ENCODE data around the gene NPIPB8. TPM values are rescaled to one million over a fixed set of nuclear protein-coding genes. Genes with fewer than 3 reads are reported as not detected.
"Not testable (repeated sequence)": the region's sequence is repeated elsewhere in the genome, so short reads cannot be mapped to it uniquely, and the experiment has no call there.

The NPIPB8 gene
- total RNA-seq, 4 donors from 2014 or later: 0.27 to 0.32 TPM; not detected in 2

- H3K4me3 ChIP-seq; intact Hi-C loops (cut with DNase I; ENCODE audit: low total_unique reads); H3K27ac ChIP-seq; H3K4me1 ChIP-seq; in situ Hi-C loops (cut with MboI; ENCODE audit: low pct_ligation_motif_present in 1 of 4, low pct_unique_long_range_greater_than_20kb in 1 of 4, low sequenced_read_pairs in 3 of 4); H3K36me3 ChIP-seq; H3K9me3 ChIP-seq; DNase-seq; H3K27me3 ChIP-seq: not testable (repeated sequence)
- WGBS, 2 donors (ENCODE audit: low coverage in 1 of 2): no CpG with 5 or more reads among the region's 7 CpGs
Measured at GRCh38 chr16:28667480-28667879, 29.6 kb downstream of the NPIPB8 start.

GRCh38 chr16:28668199-28668598, 30.3 kb downstream of the NPIPB8 start:
- H3K4me3 ChIP-seq; H3K4me1 ChIP-seq; DNase-seq; in situ Hi-C loops (cut with MboI; ENCODE audit: low pct_ligation_motif_present in 1 of 4, low pct_unique_long_range_greater_than_20kb in 1 of 4, low sequenced_read_pairs in 3 of 4); H3K27ac ChIP-seq; H3K36me3 ChIP-seq; intact Hi-C loops (cut with DNase I; ENCODE audit: low total_unique reads); H3K9me3 ChIP-seq; H3K27me3 ChIP-seq: not testable (repeated sequence)
- no CpG with 5 or more reads among the region's 4 CpGs for WGBS, 2 donors (ENCODE audit: low coverage in 1 of 2)

DNA sequence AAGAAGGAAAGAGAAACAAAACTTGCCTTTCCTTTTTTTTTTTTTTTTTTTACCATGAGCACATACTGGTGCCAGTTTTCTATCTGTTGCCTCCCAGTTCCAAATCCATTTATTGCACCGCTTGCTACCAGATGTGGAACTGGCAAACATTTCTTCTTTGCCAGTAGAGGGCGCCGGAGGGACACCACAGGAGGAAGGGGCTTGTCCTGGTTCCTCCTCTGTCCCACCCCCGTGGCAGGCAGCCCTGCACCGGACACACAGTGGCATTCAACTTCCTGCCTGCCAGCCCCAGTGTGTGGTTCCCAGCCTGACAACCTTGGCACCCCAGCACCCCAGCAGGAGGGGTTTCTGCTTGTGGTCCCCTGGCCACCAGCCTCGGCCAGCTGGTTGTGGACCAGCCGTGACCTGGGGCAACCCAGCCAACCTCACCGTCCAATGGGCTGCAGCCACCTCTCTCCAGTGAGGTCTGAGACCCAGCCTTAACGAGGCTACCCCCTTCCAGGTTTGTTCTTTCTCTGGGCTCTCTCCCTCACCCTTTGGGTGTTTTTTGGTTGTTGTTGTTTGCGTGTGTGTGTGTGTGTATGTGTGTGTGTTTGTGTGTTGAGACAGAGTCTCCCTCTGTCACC, 50.6 kb downstream of the NPIPB8 start:
- DNase-seq; H3K27ac ChIP-seq; H3K4me1 ChIP-seq; in situ Hi-C loops (cut with MboI; ENCODE audit: low pct_ligation_motif_present in 1 of 4, low pct_unique_long_range_greater_than_20kb in 1 of 4, low sequenced_read_pairs in 3 of 4); H3K4me3 ChIP-seq; H3K27me3 ChIP-seq; H3K9me3 ChIP-seq; intact Hi-C loops (cut with DNase I; ENCODE audit: low total_unique reads); H3K36me3 ChIP-seq: not testable (repeated sequence)
- no CpG with 5 or more reads among the region's 10 CpGs for WGBS, 2 donors (ENCODE audit: low coverage in 1 of 2)

GRCh38 chr16:28689425-28689824, 51.6 kb downstream of the NPIPB8 start:
- H3K27me3 ChIP-seq; in situ Hi-C loops (cut with MboI; ENCODE audit: low pct_ligation_motif_present in 1 of 4, low pct_unique_long_range_greater_than_20kb in 1 of 4, low sequenced_read_pairs in 3 of 4); H3K9me3 ChIP-seq; H3K36me3 ChIP-seq; DNase-seq; H3K4me3 ChIP-seq; H3K4me1 ChIP-seq; H3K27ac ChIP-seq; intact Hi-C loops (cut with DNase I; ENCODE audit: low total_unique reads): not testable (repeated sequence)
- no CpG with 5 or more reads among the region's 13 CpGs for WGBS, 2 donors (ENCODE audit: low coverage in 1 of 2)

DNA sequence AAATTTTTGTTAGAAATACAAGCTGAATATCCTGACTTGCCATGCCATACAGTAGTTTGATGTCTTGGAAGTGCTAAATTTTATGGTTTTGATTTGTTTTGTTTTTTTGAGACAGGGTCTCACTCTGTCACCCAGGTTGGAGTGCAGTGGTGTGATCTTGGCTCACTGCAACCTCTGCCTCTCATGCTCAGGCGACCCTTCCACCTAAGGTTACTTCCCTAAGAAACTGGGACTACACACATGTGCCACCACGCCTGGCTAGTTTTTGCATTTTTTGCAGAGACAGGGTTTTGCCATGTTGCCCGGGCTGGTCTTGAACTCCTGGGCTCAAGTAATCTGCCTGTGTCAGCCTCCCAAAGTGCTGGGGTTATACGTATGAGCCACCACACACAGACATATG, 53.9 kb downstream of the NPIPB8 start:
- in situ Hi-C loops (cut with MboI; ENCODE audit: low pct_ligation_motif_present in 1 of 4, low pct_unique_long_range_greater_than_20kb in 1 of 4, low sequenced_read_pairs in 3 of 4); H3K36me3 ChIP-seq; H3K4me3 ChIP-seq; H3K27me3 ChIP-seq; H3K4me1 ChIP-seq; intact Hi-C loops (cut with DNase I; ENCODE audit: low total_unique reads); H3K9me3 ChIP-seq; H3K27ac ChIP-seq; DNase-seq: not testable (repeated sequence)
- WGBS, 2 donors (ENCODE audit: low coverage in 1 of 2): 71% methylated on average over 2 of the region's 4 CpGs; no CpG with 5 or more reads in 1 of the 2 donors

- H3K27me3 ChIP-seq; DNase-seq; H3K9me3 ChIP-seq; H3K4me1 ChIP-seq; intact Hi-C loops (cut with DNase I; ENCODE audit: low total_unique reads); H3K36me3 ChIP-seq; H3K27ac ChIP-seq; in situ Hi-C loops (cut with MboI; ENCODE audit: low pct_ligation_motif_present in 1 of 4, low pct_unique_long_range_greater_than_20kb in 1 of 4, low sequenced_read_pairs in 3 of 4); H3K4me3 ChIP-seq: not testable (repeated sequence)
- WGBS, 2 donors (ENCODE audit: low coverage in 1 of 2): no CpG with 5 or more reads among the region's 11 CpGs
Measured at GRCh38 chr16:28693257-28693950, 55.5 kb downstream of the NPIPB8 start.

DNA sequence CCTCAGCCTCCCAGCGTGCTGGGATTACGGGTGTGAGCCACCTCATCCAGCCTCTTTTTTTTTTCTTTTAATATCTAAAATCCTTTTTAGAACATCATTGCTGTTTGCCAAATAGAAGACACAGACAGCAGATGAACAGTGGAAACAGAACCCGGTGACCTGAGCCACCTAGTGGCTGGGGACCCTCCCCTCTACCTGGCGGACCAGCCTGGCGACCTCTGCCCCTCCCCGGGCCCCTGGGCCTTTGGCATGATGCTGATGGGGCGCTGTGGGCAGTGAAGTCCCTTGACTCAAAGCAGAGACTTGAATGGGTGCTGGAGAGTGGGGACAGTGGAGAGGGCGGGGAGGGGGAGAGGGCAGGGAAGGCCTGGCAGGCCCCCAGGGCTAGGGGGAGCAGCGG, 61.9 kb downstream of the NPIPB8 start:
- DNase-seq; H3K27ac ChIP-seq; H3K36me3 ChIP-seq; in situ Hi-C loops (cut with MboI; ENCODE audit: low pct_ligation_motif_present in 1 of 4, low pct_unique_long_range_greater_than_20kb in 1 of 4, low sequenced_read_pairs in 3 of 4); H3K4me1 ChIP-seq; intact Hi-C loops (cut with DNase I; ENCODE audit: low total_unique reads); H3K27me3 ChIP-seq; H3K9me3 ChIP-seq; H3K4me3 ChIP-seq: not testable (repeated sequence)
- WGBS, 2 donors (ENCODE audit: low coverage in 1 of 2): 69% methylated on average over 2 of the region's 9 CpGs; no CpG with 5 or more reads in 1 of the 2 donors

GRCh38 chr16:28700349-28700748, 62.5 kb downstream of the NPIPB8 start:
- WGBS, 2 donors (ENCODE audit: low coverage in 1 of 2): 87% methylated on average over 9 of the region's 19 CpGs; no CpG with 5 or more reads in 1 of the 2 donors
- H3K36me3 ChIP-seq; intact Hi-C loops (cut with DNase I; ENCODE audit: low total_unique reads); H3K4me1 ChIP-seq; DNase-seq; in situ Hi-C loops (cut with MboI; ENCODE audit: low pct_ligation_motif_present in 1 of 4, low pct_unique_long_range_greater_than_20kb in 1 of 4, low sequenced_read_pairs in 3 of 4); H3K27ac ChIP-seq; H3K9me3 ChIP-seq; H3K4me3 ChIP-seq; H3K27me3 ChIP-seq: not testable (repeated sequence)

DNA sequence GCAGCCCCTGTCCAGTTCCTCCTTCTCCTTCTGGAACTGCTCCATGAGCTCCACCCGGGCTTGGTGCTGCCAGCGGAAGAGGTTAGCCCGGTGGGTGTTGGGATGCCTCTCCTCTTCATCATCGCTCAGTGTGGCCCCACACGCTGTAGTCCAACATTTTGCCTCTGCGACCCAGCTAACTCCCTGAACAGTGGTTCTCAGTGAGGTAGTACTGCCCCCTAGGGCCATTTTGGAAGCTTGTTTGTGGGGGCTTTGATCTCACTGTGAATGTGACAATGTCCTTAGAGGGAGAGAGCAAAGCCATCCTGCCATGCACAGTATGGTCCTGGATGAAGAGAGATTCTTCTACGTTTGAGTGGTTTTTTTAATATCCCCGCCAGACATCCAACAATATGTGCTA, 63.5 kb downstream of the NPIPB8 start:
- H3K4me1 ChIP-seq; intact Hi-C loops (cut with DNase I; ENCODE audit: low total_unique reads); DNase-seq; H3K36me3 ChIP-seq; in situ Hi-C loops (cut with MboI; ENCODE audit: low pct_ligation_motif_present in 1 of 4, low pct_unique_long_range_greater_than_20kb in 1 of 4, low sequenced_read_pairs in 3 of 4); H3K27ac ChIP-seq; H3K4me3 ChIP-seq; H3K9me3 ChIP-seq; H3K27me3 ChIP-seq: not testable (repeated sequence)
- WGBS, 2 donors (ENCODE audit: low coverage in 1 of 2): no CpG with 5 or more reads among the region's 8 CpGs

- H3K4me3 ChIP-seq; intact Hi-C loops (cut with DNase I; ENCODE audit: low total_unique reads); H3K4me1 ChIP-seq; in situ Hi-C loops (cut with MboI; ENCODE audit: low pct_ligation_motif_present in 1 of 4, low pct_unique_long_range_greater_than_20kb in 1 of 4, low sequenced_read_pairs in 3 of 4); H3K27ac ChIP-seq; H3K36me3 ChIP-seq; DNase-seq; H3K27me3 ChIP-seq; H3K9me3 ChIP-seq: not testable (repeated sequence)
- no CpG with 5 or more reads among the region's 7 CpGs for WGBS, 2 donors (ENCODE audit: low coverage in 1 of 2)
Measured at GRCh38 chr16:28704246-28704645, 66.4 kb downstream of the NPIPB8 start.
